GM19467 (cell line): ENCODE measurements around the gene SLC9A3.

Experiments
- ATAC-seq: cut with Tn5 transposase; IDR thresholded peaks from one replicate; pipeline ENCODE4 v1.9.1; 2021; ENCODE audit warnings: mild to moderate bottlenecking, moderate library complexity; ENCODE audit not compliant: unreplicated experiment

Gene SLC9A3

DNA sequence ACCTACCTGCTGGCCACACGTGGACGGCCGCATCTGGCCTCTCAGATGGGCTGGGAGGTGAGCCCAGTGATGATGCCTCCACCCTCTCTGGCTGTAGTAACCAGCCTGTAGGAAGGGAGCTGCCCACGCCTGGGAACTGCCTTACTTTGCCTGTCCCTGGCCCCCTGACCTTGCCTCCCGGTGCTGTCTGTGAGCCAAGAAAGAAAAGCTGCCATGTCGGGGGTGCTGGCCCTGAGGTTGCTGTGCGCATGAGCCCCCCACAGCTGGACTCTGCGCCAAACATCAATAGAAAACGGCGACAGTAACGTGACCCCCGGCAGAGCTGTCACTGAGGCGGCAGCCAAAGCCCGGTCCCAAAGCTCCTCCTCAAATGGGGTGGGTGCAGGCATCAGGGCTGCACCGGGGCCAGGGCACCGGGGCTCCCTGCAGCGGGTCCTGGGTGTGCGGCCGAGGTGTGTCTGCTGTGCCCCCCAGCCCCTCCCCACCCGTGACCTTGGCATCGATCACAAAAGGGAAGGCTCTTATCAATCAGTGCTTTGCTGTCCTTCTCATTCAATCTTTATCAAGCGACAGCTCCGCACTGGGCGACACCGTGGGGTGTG is 15.3 kb upstream of the SLC9A3 start:
- ATAC-seq = no peak

DNA sequence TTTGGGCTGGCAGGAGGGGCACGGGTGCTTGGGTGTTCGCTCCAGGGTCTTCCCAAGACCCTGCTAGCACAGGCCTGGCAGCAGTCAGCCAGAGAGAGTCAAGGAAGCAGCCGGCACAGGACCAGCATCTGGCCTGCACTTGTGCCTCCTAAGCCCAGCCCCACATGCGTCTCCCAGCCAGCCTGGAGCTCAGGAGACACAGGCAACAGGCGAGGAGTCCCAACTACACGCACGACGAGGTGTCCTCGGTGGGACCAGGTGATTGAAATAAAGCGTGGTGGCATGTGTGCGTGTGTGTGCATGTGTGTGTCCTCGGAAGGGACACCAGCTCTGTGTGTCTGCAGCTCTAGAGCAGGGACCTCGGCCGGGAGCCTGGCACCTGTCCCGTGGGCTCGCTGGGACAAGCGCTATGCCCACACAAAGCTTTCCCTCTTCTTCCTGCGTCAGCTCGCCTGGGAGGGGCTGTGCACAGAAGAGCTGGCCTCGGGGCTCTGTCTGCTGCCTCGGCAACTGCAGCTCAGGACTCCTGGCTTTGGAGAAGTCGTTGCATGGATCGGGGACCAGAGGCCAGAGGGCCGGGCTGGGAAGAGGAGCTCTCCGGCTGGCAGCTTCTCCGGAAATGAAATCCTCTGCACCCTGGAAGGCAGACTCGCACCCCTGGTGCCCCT is 14.7 kb upstream of the SLC9A3 start:
- ATAC-seq = no peak

DNA sequence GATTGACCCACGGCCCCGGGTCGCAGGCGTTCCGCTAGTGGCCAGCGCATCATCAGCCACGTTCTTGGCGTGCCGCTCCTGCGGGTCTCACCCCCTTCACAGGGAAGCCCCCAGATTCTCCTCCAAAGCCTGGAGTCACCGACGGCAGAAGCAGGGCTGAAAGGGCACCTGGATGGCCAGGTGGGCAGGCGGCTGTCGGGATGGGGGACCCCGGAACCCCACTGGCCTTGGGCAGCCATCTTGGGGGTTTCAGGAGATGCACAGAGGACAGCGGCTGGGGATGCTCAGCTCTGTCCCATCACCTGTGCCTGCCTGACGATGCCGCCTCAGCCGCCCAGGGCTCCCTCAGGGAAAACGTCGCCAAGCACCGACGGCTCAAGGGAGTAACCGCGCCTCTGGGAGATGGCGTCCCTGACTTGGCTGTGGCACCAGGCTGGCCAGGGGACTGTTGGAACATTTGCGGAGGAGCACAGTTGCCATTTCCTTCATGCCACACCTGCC is 14.1 kb upstream of the SLC9A3 start:
- ATAC-seq = no peak

DNA sequence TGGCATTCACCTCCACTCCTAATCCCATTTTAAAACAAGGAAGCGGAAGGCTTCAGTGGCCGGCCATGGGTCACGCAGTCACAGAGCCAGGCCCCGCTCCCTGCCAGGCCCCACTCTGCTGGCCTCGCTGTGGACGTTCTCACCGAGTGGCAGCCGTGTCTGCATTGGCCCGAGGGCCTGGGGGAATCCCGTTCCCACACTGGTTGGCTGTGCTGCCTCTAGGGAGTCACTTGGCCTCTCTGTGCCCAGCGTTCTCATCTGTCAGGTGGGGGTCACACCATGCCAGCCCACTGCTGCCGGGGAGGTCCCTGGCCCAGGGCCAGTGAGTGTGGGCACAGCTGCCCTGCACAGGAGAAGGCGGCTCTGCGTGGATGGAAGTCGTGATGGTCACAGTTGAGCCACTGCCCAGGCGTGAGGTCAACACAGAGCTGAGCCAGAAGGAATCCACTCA is 13.4 kb upstream of the SLC9A3 start:
- ATAC-seq = no peak

DNA sequence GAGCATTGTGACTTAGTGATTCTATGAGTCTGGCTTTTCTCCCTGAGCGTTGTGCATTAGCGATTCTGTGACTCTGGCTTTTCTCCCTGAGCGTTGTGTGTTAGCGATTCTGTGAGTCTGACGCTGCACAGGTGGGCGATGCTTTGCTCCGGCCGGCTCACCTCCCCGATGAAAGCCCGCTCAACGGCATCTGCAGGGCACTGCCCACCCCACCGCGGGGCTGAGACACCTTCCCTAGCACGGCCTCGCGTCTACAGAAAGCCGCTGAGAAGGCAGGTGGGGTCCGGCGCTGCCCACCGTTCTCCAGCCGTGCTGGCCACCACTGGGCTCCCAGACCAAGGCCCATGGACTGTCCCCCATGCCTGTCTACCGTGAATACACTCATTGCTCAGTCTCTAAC is 12.8 kb upstream of the SLC9A3 start:
- ATAC-seq = no peak

DNA sequence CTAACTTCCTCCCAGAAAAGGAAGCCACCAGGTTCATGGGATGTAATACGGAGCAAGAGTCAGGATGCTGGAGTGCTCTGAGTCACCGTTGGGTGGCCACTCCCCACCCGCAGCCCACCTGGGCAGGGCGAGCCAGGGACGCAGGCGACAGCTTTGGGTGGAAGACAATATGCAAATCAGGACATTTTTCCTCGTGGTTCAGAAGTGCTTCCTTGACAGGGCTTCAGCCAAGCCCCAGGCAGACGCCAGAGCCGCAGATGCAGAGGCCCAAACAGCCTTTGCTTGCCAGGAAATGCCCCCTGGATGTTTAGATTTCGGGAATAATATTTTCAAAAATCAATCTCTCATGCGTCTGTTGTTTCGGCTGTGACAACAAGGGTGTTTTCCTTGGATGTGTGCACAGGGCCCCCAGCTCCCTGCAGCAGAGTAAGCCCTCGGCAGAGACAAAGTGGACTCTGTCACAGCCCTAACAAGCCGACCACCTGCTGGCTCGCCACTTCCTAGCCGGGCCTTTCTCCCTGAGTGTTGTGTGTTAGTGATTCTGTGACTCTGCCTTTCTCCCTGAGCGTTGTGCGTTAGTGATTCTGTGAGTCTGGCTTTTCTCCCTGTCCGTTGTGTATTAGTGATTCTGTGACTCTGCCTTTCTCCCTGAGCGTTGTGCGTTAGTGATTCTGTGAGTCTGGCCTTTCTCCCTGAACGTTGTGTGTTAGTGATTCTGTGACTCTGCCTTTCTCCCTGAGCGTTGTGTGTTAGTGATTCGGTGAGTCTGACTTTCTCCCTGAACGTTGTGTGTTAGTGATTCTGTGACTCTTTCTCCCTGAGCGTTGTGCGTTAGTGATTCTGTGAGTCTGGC is 11.8 kb upstream of the SLC9A3 start:
- no peak for ATAC-seq

DNA sequence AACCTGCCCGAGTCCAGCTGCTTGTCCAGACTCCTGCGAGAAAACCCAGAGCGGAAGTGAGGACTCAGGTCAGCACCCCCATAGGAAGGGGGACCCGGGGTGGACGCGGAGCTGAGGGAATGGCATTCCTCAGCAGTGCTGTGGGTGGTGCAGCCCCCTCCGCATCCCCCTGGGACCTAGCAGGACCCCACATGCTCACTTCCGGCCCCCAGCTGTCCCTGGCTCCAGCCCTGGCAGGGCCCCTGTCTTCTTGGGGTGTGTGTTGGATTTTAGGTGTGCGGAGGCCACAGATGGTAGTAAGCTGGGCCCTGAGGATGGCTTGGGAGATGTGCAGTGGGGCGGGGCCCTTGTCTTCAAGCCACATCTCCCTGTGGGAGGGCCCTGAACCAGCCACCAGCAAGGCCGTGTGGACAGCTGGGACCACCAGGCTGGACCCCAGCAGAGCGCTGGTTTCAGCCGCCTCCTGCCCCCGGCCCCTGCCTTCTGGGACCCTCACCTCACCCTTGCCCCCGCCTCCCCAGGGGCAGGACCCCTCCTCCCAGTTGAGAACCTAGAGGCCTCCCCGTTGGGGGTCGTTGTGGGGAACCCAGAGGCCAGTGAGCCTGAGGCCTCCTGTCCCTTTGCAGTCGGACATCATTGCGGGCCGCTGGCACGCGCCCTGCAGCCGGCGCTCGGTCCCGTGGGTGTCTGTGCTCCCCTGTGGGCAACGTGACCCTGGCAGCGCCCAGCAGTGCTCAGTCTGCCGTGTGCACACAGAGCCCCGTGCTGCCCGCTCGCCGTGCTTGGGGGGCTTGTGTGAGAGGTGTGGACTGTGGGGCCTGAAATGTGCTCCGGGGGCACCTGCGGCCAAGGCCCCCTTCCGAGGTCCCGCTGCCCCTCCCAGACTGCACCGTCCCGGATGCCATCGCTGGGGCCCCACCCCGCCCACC is 10.8 kb upstream of the SLC9A3 start:
- ATAC-seq = no peak

DNA sequence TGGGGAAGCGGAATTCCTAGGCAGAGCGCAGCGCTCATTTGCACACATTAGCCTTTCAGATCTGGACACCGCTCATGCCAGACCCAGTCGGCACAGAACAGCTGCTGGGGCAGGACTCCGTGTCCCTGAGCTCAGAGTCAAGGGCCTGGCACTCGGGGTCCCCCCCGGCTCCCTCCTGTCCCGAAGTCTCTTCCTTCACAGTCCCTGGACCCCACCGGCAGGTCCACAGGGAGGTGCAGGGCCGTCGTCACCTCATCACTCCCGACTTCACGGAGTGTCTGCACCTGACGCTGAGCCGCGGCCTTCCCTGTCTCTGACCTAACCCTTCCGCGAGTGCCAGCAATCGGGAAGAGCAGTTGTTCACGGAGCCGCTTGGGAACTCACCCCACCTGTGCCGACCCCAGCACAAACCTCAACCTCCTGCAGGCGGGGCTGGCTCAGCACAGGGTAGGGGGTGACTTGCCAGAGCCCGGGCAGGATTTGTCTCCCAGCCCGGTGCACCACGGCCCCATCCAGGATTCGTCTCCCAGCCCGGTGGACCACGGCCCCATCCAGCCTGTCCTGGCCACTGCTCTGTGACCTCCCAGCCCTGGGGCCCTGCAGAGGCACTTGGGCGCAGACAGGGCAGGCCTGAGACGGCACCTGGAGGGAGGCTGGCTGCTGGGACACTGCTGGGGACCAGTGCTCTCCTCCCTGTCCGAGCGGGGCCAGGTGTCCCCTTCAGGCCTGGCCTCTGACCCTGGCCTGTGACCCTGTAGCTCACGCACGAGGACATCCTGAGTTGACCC is 9.9 kb upstream of the SLC9A3 start:
- ATAC-seq = no peak

DNA sequence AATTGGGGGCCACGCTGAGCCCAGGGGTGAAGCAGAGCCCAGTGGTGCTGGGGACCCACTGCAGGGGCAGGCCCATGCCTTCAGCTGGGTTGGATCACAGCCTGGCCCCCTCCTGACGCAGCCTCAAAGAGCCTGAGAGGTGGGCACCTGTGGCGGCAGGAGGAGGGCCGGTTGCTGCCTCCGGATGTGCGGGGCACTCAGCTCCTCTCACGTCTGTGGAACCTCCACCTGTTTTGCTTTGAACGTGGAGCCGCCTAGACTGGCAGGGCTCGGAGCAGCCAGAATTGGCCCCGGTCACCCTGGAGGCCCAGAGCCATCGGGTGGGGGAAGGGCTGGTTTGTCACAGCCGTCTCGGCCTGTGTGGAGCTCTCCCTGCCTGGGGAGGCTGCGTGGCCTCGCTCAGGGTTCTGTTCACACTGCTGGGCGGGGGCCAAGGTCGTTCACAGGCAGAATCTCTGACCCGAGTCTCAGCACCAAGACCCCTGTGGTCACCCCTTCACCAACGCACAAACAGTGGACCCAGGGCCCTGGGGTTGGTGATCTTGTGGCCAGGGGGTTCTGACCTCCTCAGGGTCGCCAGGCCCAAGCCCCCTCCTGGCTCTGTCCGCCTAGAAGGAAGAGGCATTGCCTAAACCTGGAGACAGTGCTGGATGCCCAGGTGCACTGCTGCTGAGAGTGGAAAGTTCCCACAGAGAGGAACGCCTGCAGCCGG is 9.2 kb upstream of the SLC9A3 start:
- ATAC-seq = no peak

DNA sequence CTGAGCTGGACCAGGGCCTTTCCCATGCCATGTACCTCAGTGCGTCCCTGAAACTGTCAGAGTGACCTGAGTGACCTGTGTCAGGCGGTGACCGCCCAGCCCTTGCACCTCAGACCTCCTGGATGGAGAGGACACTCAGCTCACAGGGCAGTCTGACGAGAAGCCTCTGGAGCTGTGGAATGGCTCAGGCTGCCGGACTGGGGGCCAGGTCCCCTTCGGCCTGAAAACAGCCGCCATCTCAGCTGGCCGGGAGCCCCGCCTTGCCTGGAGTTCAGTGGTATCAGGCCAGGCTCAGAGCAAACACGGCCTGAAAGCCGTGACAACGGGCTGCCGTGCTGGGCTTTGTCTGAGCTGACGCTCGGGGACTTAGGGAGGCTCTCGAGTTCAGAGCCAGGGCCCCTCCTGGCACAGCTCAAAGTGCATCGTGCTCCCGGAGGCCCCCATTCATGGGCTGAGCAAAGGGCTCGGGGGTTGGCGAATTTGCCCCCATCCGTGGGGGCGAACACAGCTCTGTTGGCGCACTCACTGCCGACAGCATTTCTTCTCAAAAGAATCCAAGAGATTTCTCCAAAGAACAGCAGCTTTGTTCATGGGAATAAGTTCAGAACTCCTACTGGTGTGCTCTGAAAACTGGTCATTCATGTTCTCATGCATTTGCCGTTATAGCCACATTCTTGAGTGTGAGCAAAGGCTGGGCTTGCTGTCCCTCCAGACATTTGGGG is 8.4 kb upstream of the SLC9A3 start:
- no peak for ATAC-seq

DNA sequence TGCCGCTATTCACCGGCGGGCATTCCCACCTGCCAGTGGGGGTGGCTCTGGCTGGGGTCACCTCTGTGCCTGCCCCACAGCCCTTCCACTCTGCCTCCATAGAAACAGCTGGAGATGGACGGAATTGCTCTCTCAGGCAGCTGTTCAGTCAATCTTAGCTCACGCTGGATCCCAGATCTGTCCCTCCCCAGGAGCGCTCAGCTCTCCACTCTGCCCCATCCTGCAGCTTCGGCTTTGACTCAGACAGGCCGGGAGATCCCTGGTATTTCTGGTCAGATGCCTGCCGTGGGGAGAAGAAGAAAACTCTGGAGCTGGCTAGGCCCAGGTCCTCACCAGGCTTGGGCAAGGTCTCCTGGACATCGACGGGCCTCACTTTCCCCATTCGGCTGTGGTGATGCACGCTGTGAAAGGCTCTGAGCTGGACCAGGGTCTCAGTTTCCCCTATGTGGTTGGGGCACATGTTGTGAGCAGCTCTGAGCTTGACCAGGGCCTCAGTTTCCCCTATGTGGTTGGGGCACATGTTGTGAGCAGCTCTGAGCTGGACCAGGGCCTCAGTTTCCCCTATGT is 7.6 kb upstream of the SLC9A3 start:
- ATAC-seq = no peak

DNA sequence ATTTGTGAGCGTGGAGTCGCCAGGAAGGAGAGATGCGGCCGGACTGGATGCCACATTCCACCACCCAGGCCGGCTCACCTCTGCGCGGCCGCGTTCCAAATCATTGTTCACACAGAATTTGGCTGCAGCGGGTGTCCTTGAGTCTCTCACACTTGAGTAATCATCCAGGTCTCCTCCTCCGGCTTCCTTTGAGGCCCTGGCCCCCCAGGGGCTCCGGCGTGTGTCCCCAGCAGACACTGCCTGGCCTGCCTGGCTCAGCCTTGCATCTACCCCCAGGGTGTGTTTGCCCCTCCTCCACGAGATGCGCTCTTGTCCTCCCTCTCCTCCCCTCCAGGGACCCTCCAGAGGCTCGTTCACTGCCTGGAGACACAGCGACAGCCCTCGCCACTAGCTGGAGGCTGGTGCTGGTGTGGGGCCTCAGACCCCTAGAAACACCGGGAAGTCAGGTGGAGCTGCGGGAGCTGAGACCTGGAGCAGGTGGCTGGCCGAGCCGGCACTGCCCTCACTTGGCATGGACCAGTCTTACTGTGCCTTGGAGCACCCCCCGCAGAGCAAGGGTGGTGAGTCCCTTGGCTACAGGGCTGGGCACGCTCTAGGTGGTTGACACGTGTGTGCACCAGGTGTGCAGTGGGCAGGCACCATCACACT is 7.0 kb upstream of the SLC9A3 start:
- no peak for ATAC-seq

DNA sequence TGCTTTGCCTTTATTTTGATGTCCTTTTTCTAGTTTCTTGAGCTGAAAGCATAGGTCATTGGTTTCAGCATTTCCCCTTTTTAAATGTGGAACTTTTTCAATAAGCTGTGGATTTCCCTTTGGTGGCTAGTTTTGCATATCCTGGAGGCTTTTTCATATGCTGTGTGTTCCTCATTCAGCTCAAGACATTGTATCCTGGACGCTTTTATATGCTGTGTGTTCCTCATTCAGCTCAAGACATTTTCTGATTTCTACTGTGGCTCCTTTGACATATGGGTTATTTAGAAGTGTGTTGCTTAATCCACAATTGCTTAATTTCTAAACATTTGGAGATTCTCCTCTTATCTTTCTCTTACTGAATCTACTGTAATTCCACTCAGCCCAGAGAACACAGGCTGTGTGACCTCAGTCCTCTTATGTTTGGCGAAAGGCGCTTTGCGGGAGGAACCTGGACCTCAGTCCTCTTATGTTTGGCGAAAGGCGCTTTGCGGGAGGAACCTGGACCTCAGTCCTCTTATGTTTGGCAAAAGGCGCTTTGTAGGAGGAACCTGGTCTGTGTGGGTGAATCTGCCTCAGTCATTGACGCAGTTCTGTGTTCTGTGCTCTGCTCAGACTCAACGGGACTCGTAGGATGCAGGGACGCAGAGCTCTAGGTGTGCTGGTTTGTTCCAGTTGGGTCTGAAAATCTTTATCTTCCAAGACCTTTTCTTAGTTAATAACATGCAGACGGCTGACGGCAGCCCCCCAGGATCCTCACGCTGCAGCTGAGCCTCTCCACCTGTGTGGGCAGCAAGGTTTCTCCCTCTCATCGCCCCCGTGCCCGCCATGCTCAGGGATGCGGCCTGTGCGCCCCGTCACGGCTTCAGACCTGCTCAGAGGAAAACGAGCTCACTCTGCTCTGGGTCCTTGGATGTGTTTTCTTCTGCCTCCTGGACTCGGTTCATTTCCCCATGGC is 6.0 kb upstream of the SLC9A3 start:
- no peak for ATAC-seq

DNA sequence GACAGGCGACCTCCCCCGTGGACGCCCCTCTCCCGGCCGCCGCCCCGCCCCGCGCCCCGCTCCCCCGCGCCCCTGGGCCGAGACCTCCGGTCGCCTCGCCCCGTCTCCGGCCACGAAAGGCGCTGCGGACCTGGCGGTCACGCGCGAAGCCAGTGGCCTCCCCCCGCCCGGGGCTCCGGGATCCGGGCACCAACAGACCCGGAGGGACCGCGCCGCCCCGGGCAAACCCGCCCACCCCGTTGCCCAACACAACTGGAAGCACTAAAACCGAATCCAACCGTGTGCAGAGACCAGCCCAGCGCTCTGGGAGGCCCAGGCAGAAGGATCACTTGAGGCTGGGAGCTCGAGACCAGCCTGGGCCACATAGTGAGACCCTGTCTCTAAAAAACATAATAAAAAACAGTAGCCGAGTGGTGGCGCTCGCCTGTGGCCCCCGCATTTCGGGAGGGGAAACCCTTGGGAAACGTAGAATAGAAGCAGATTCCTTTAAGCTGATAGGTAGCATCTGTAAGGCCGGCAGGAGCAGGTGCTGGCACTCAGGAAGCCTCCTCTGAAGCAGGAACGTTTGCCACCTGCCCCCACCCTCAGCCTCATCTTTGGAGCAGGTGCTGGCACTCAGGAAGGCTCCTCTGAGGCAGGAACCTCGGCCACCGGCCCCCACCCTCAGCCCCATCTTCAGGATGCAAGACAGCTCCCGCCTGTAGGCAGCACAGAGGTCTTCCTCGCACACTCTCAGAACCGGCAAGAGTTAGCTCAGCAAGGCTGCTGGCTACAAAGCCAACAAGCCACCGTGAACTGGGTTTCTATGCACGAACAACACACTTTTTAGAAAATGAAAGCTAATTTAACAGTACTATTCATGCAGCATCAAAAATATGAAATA is 4.6 kb upstream of the SLC9A3 start:
- ATAC-seq = no peak
